Right forelimb (tissue), 1 donor: Measurements from ENCODE around the gene TNS2.
"Not testable (repeated sequence)": the region's sequence is repeated elsewhere in the genome, so short reads cannot be mapped to it uniquely, and the experiment has no call there.

Experiments used
- DNase-seq: peaks from one replicate; pipeline ENCODE4 v3.0.0-alpha.2; 2018

The TNS2 gene

GRCh38 chr12:53096089-53096741 lies 46.4 kb downstream of the TNS2 start:
- DNase-seq, result peak; percentile 73

- no peak for DNase-seq
Observed at GRCh38 chr12:53096759-53097158, 46.9 kb downstream of the TNS2 start.

GRCh38 chr12:53097207-53097563 lies 47.3 kb downstream of the TNS2 start:
- DNase-seq, result peak; percentile 84

- peak; percentile 77 for DNase-seq
Observed at GRCh38 chr12:53097564-53098353, 47.9 kb downstream of the TNS2 start, which contains the start of gene IGFBP6. Gene IGFBP6, plus strand, starts transcription at chr12:53097667. Its CDS starts 51 bp downstream, at chr12:53097718.

- DNase-seq, result no peak
Observed at GRCh38 chr12:53098354-53098981, 48.6 kb downstream of the TNS2 start.

- peak; percentile 94 for DNase-seq
Observed at GRCh38 chr12:53099071-53099882, 49.4 kb downstream of the TNS2 start.

GRCh38 chr12:53100466-53101151 lies 50.7 kb downstream of the TNS2 start:
- no peak for DNase-seq

- DNase-seq, result no peak
Observed at GRCh38 chr12:53101266-53101665, 51.4 kb downstream of the TNS2 start.

GRCh38 chr12:53101931-53102781 lies 52.3 kb downstream of the TNS2 start:
- DNase-seq, result no peak

- no peak for DNase-seq
Observed at GRCh38 chr12:53102883-53103807, 53.3 kb downstream of the TNS2 start, which contains the start of gene SOAT2. Gene SOAT2, plus strand, starts transcription at chr12:53103486. Its CDS starts 92 bp downstream, at chr12:53103578.

- no peak for DNase-seq
Observed at GRCh38 chr12:53103860-53104305, 54.0 kb downstream of the TNS2 start.

GRCh38 chr12:53105256-53105655 lies 55.4 kb downstream of the TNS2 start:
- no peak for DNase-seq

- DNase-seq, result no peak
Observed at GRCh38 chr12:53105712-53106439, 56.0 kb downstream of the TNS2 start.

- no peak for DNase-seq
Observed at GRCh38 chr12:53107122-53107521, 57.3 kb downstream of the TNS2 start.

- not testable (repeated sequence) for DNase-seq
Observed at GRCh38 chr12:53112431-53112830, 62.6 kb downstream of the TNS2 start.

GRCh38 chr12:53113136-53113705 lies 63.4 kb downstream of the TNS2 start:
- no peak for DNase-seq

GRCh38 chr12:53113951-53114350 lies 64.1 kb downstream of the TNS2 start:
- no peak for DNase-seq
